ENCODE results near the gene DAND5.

DNA sequence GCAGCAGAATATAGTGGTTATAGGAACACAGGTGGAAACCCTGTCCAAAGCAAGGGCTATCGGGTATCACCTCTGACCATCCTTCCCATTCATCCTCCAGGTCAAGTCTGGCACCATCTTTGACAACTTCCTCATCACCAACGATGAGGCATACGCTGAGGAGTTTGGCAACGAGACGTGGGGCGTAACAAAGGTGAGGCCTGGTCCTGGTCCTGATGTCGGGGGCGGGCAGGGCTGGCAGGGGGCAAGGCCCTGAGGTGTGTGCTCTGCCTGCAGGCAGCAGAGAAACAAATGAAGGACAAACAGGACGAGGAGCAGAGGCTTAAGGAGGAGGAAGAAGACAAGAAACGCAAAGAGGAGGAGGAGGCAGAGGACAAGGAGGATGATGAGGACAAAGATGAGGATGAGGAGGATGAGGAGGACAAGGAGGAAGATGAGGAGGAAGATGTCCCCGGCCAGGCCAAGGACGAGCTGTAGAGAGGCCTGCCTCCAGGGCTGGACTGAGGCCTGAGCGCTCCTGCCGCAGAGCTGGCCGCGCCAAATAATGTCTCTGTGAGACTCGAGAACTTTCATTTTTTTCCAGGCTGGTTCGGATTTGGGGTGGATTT, 25.8 kb upstream of the DAND5 start:
- TF ChIP-seq, protein P1, sequence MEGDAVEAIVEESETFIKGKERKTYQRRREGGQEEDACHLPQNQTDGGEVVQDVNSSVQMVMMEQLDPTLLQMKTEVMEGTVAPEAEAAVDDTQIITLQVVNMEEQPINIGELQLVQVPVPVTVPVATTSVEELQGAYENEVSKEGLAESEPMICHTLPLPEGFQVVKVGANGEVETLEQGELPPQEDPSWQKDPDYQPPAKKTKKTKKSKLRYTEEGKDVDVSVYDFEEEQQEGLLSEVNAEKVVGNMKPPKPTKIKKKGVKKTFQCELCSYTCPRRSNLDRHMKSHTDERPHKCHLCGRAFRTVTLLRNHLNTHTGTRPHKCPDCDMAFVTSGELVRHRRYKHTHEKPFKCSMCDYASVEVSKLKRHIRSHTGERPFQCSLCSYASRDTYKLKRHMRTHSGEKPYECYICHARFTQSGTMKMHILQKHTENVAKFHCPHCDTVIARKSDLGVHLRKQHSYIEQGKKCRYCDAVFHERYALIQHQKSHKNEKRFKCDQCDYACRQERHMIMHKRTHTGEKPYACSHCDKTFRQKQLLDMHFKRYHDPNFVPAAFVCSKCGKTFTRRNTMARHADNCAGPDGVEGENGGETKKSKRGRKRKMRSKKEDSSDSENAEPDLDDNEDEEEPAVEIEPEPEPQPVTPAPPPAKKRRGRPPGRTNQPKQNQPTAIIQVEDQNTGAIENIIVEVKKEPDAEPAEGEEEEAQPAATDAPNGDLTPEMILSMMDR (CRISPR knock-in tag; IDR thresholded peaks at IDR 0.05) = no peak
- TF ChIP-seq MAFG (CRISPR knock-in tag; IDR thresholded peaks at IDR 0.05) (no peak), ZZZ3 (CRISPR knock-in tag; IDR thresholded peaks at IDR 0.05; ENCODE audit: borderline replicate concordance) (no peak), GABPA (IDR thresholded peaks at IDR 0.05; ENCODE audit: low read depth, low read length) (no peak), GABPA (CRISPR knock-in tag; IDR thresholded peaks at IDR 0.05; ENCODE audit: low read depth) (no peak), CBFB (CRISPR knock-in tag; IDR thresholded peaks at IDR 0.05) (no peak), ZNF343 (CRISPR knock-in tag; IDR thresholded peaks at IDR 0.05) (no peak), POLR2A (IDR thresholded peaks at IDR 0.05; ENCODE audit: insufficient read depth in 1 of 2, low read depth in 2 of 2, low read length in 2 of 2) (0 out of 4 replicates have a peak, but pooled peaks of 1 of the 2 experiments have one; percentile 33), POLR2G (IDR thresholded peaks at IDR 0.05; ENCODE audit: low read depth, low read length) (no peak; the same call in 1 of the 2 replicates), HNF4A (CRISPR knock-in tag; IDR thresholded peaks at IDR 0.05) (no peak), ZNF879 (CRISPR knock-in tag; IDR thresholded peaks at IDR 0.05) (no peak)
- TF ChIP-seq, protein P2, sequence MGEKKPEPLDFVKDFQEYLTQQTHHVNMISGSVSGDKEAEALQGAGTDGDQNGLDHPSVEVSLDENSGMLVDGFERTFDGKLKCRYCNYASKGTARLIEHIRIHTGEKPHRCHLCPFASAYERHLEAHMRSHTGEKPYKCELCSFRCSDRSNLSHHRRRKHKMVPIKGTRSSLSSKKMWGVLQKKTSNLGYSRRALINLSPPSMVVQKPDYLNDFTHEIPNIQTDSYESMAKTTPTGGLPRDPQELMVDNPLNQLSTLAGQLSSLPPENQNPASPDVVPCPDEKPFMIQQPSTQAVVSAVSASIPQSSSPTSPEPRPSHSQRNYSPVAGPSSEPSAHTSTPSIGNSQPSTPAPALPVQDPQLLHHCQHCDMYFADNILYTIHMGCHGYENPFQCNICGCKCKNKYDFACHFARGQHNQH (CRISPR knock-in tag; IDR thresholded peaks at IDR 0.05) = no peak
- TF ChIP-seq, protein P3, sequence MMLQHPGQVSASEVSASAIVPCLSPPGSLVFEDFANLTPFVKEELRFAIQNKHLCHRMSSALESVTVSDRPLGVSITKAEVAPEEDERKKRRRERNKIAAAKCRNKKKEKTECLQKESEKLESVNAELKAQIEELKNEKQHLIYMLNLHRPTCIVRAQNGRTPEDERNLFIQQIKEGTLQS (CRISPR knock-in tag; IDR thresholded peaks at IDR 0.05) = no peak
- TF ChIP-seq, protein P4, sequence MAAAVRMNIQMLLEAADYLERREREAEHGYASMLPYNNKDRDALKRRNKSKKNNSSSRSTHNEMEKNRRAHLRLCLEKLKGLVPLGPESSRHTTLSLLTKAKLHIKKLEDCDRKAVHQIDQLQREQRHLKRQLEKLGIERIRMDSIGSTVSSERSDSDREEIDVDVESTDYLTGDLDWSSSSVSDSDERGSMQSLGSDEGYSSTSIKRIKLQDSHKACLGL (CRISPR knock-in tag; IDR thresholded peaks at IDR 0.05) = no peak
- TF ChIP-seq, protein P5, sequence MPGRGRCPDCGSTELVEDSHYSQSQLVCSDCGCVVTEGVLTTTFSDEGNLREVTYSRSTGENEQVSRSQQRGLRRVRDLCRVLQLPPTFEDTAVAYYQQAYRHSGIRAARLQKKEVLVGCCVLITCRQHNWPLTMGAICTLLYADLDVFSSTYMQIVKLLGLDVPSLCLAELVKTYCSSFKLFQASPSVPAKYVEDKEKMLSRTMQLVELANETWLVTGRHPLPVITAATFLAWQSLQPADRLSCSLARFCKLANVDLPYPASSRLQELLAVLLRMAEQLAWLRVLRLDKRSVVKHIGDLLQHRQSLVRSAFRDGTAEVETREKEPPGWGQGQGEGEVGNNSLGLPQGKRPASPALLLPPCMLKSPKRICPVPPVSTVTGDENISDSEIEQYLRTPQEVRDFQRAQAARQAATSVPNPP (CRISPR knock-in tag; IDR thresholded peaks at IDR 0.05) = no peak

Data from HepG2 (cell line).